Activated effector memory CD4-positive, alpha-beta T cell treated with anti-CD3 and anti-CD28 coated beads, Interleukin-2, amount 50 U/mL, for 16 hours (primary cell): ENCODE data around the gene C1orf74.

Experiments used
- DNase-seq: peaks from one replicate; pipeline ENCODE4 v3.0.0-alpha.2; 2020

C1orf74 gene

DNA sequence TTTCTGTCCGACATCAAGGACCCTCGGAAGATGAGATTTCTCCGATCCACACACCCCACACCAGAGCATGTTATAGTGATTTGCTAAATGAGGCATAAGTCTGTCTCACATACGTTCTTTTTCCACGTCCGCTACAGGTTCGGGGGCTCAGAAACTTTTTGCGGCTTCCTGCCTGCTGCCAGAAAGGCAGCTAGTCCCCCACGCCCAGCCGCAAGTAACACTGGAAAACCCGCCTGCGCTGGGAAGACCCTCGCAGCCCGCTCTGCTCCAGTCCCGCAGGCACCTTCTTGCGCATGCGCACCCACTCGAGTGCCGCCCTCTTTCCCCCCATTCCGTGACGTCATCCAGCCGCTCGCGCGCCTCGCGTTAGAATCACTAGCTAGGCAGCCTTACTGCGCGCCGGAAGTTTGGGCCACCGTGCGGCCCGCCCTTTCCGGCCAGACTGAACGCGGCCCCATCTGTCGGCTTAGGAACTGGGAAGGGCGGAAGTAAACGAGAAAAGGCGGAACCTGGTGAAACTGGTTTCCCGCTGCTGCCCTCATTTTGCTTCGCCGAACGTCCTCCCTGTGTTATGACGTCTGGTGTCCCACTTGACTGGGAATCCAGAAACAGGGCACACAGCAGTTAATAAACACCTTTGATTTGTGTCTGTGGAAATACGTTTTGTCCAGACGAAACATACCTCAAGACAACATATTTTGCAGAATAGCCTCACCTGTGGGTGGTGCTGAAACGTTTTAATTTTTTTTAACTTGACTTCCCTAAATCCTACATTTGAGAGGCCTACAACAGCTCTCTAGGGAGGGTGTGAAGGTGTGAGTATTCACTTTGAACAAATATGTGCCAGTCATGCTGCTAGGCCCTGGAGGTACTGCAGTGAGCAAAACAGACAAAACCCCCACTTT, at the start of gene C1orf74:
Gene C1orf74 (minus strand): TSS at position 295 of the 905 bp plus-strand sequence. CDS start 925 bp downstream, outside the sequence.
- DNase-seq: peak; percentile 100

GRCh38 chr1:209831615-209832014, 47.3 kb upstream of the C1orf74 start:
- no peak for DNase-seq

GRCh38 chr1:209830722-209831121, 46.4 kb upstream of the C1orf74 start:
- DNase-seq: no peak

- no peak for DNase-seq
These were observed 45.4 kb upstream of the C1orf74 start for GRCh38 chr1:209829716-209830115.

DNA sequence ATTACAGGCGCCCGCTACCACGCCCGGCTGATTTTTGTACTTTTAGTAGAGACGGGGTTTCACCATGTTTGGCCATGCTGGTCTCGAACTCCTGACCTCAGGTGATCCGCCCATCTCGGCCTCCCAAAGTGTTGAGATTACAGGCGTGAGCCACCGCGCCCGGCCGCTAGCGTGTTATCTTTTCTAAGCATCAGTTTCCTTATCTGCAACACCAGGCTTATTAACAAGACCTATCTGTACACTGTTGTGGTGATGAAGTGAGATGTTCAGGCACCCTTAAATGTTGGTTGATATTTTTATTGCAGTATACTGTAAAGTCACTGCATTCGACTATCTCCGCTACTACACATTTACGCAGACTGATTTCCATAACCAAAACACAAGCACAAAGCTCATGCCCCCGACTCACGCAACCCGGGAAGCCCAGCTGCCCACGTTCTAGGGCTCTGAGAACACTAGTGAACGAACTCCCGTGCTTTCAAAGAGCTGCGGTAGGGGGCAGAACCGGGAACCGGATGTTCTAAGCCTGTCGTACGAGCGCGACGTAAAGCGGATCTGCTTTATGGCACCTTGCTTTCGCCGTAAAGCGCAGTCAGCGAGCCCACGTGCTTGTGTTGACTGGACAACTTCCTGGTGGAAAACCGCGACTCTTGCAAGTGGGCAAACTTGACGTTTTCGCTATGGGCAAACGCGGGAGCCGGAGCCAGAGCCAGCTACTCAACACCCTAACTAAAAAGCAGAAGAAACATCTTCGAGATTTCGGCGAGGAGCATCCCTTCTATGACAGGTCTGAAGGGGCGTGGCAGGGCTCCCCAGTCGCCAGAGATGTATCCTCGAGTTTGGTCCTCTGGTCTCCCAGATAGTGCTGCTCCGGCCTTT, 43.3 kb upstream of the C1orf74 start, which contains the start of gene UTP25:
Gene UTP25 (plus strand): TSS at position 589 of the 879 bp plus-strand sequence. CDS start 92 bp downstream, at position 681.
- peak; percentile 97 for DNase-seq

GRCh38 chr1:209825591-209826434, 41.5 kb upstream of the C1orf74 start:
- no peak for DNase-seq

GRCh38 chr1:209823143-209824041, 39.0 kb upstream of the C1orf74 start:
- DNase-seq: no peak

GRCh38 chr1:209822706-209823105, 38.3 kb upstream of the C1orf74 start:
- no peak for DNase-seq

DNA sequence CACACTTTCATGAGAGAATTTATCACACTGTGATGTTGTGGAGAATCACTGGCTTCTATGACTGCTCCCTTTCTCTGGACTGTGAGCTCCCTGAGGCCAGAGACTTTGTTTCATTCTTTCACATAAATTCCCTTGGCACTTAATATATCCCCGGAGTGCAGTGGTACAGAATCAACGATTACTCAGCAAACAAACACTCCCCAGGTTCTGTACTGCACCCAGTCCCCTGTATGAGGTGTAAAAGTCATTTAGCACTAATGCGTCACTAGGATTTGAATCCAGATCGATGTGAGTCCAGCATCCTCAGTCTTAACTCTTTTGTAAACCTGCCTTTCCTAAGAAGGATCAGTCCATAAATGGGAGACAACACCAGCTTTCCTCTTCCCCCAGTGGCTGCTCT, 36.6 kb upstream of the C1orf74 start:
- no peak for DNase-seq

DNA sequence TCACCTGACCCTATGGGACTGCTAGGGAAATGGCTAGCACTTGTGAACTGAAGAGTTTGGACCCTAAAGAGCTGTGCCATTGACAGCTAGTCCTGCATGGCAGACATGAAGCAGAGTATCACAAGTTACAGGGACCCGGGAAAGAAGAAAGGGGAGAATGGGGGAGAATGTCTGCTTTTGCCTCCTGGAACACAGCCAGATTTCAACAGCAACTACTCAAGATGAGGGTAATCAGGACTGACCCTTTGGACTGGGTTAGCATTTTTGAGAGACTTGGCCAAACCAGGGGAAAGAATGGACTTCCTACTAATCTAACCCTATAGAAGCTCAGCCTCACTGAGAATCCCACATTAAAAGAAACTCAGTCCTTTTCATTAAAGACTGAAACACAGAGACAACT, 34.7 kb upstream of the C1orf74 start:
- DNase-seq: no peak

GRCh38 chr1:209817691-209818090, 33.3 kb upstream of the C1orf74 start:
- no peak for DNase-seq

DNA sequence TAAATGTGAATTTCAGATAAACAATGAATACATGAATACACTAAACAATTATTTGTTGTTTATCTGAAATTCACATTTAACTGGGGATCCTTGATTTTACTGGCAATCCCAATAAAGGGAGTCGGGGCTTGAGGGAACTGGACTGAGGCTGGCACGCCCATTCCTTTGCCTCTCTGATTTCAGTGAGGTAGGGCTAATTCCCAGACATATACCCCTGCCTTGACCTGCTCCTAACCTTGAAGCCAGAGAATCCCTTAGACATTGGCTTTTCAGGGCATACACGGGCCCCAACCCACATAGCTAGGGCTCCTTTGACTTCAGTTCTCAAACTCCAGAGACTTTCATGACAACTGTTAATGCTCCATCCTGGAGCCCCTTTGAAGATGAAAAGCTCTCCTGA, 32.6 kb upstream of the C1orf74 start:
- DNase-seq: no peak

- DNase-seq: no peak
These were observed 31.6 kb upstream of the C1orf74 start for GRCh38 chr1:209815931-209816341.

DNA sequence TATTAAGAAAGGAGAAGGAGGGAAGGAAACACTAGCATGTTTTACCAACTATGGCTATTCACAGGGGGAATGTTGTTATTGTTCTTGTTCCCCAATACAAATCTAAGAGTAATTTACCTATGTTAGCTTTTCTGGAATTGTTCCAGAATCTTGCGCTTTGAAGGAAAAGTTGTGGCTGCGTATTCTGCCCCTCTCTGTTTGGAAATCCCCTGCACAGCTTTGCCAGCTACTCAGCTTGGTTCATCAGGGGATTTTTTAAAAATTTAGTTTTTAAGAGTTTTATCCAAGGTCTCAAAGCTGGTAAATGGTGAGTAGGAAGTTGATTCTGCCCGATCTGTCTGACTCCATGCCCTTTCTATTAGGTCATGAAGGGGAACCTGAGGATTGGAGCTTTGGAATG, 31.1 kb upstream of the C1orf74 start:
- no peak for DNase-seq

- DNase-seq: no peak
These were observed 29.5 kb upstream of the C1orf74 start for GRCh38 chr1:209813902-209814301.

GRCh38 chr1:209810783-209811182, 26.4 kb upstream of the C1orf74 start:
- DNase-seq: no peak

GRCh38 chr1:209809611-209810010, 25.3 kb upstream of the C1orf74 start:
- no peak for DNase-seq

- no peak for DNase-seq
These were observed 23.8 kb upstream of the C1orf74 start for GRCh38 chr1:209808059-209808581.

- no peak for DNase-seq
These were observed 23.1 kb upstream of the C1orf74 start for GRCh38 chr1:209807509-209807908.

- DNase-seq: peak; percentile 88
These were observed 21.8 kb upstream of the C1orf74 start, which contains the start of gene IRF6 for GRCh38 chr1:209805875-209806760. TSS of gene IRF6 (minus strand) at chr1:209806142. CDS start at chr1:209801413, 4,729 bp downstream.
